LNCaP clone FGC (cell line): ENCODE data around the gene TSC22D3.
A peak's percentile ranks its signal among the peaks of the same experiment; 100 is the strongest.

ENCODE experiments used
- DNase-seq: peaks from one replicate; pipeline ENCODE4 v3.0.0-alpha.2; 2011; ENCODE audit warnings: low read depth
- H3K4me3 ChIP-seq: 2 replicates; pipeline ENCODE4 v1.5.1; 2011; ENCODE audit warnings: mild to moderate bottlenecking, low read depth, low read length, control low read depth
- TF ChIP-seq, protein P1 (sequence below): IDR thresholded peaks from 2 replicates; pipeline ENCODE4 v1.5.1; 2012; ENCODE audit warnings: mild to moderate bottlenecking; ENCODE audit not compliant: control insufficient read depth, insufficient read depth; ENCODE audit errors: extremely low read depth

Gene TSC22D3

DNA sequence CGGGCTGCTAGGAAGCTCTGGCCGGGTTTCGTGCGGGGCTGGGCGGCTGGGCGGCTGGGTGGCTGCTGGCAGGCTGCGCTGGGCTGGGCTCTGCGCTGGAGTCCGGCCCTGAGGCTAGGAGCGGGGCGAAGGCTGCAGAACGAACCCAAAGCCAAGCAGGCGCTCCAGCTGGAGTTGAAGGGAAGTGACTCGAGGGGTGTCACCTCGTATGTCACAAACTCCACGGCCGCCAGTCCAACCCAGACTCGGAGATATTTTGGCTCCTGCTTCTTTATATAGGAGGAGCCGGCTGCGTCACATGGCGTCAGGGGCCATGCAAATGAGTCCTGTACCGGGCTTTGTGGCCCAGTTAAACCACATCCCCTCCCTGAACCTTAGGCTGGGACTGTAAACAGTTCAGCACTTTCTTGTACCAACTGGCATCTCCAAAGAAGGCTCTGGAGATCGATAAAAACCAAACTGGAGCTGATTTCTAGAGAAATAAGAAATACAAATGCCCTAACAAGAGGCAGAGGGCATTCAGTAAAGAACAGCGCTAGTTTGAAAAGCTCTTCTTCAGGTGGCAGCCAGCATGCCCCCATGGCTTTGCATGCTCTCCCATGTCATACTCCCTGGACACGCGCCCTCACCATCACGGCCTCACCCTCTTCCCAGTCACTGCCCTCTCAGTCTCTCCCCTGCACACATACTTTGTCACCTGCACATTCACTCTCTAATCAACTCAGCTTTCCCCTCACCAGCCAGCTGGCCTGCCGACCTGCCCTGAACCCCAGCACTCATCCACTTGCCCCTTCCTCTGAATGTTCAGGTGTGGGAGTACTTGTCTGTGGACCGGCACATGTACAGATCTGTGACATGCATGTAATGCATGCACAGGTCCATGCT lies 58.5 kb downstream of the TSC22D3 start:
- H3K4me3 ChIP-seq: peak overlapping the region; percentile 73
- TF ChIP-seq, protein P1, sequence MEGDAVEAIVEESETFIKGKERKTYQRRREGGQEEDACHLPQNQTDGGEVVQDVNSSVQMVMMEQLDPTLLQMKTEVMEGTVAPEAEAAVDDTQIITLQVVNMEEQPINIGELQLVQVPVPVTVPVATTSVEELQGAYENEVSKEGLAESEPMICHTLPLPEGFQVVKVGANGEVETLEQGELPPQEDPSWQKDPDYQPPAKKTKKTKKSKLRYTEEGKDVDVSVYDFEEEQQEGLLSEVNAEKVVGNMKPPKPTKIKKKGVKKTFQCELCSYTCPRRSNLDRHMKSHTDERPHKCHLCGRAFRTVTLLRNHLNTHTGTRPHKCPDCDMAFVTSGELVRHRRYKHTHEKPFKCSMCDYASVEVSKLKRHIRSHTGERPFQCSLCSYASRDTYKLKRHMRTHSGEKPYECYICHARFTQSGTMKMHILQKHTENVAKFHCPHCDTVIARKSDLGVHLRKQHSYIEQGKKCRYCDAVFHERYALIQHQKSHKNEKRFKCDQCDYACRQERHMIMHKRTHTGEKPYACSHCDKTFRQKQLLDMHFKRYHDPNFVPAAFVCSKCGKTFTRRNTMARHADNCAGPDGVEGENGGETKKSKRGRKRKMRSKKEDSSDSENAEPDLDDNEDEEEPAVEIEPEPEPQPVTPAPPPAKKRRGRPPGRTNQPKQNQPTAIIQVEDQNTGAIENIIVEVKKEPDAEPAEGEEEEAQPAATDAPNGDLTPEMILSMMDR: no peak
- no peak for DNase-seq

DNA sequence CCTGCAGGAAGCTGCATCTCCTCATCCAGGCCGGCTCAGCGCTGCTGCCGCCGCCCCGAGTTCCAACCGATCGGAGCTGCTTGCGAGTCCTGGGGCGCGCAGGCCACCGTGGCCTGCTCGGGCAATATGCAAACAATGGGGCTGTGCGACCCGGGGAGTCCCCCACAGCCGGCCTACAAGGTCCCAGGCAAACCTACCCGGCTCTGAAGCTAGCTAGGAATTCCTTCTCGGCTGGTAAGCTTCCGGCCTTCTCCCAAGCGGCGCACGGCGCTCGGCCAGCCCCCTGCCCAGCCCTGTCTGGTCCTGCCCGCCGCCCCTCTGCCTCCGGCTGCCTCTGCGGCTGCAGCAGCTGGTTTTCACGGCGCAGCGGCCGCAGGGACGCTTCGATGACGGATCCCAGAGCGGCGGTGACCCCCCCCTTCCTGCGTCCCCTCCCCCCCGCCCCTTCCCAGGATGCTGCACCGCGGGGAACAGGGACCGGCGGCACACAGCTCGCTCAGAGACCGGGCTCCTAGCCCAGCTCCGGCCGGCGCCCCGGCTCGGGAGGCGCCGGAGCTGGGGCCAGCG lies 59.4 kb downstream of the TSC22D3 start:
- TF ChIP-seq, protein P1: no peak
- peak overlapping the region; percentile 73 for H3K4me3 ChIP-seq
- no peak for DNase-seq

DNA sequence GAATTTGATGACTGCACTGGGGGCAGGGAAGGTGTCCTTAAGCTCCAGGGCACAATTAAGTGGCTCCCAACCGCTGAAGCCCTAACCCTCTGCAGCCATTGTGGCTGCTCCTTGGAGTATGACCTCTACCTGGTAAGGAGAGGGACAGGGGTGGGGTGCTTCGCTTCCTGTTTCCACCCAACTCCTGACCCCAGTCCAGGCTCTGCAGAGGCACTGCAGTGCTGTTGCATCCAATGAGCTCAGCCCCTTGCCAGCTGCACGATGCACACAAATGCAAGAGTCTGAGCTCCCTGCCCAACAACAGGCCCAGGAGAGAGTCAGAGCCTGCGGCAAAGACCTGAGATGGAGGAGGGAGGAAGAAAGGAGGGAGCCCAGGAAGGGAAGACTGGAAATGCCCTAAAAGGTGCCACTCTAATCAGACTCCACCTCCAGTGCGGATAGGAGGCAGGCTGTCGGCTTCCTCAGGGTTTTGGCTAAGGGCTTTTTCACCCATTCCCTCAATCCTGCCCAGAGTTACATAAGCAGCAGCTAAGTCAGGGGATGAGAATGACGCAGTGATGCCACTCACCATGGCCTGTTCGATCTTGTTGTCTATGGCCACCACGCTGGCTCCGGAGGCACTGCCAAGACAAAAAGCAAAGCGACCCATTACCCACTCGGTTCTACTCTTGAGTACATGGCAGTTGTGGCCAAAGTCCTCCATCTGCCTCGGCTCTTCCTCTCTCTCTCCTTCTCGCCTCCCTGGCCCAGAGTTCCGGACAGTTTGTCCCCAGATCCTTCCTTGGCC lies 60.1 kb downstream of the TSC22D3 start:
- H3K4me3 ChIP-seq: peak overlapping the region; percentile 73
- TF ChIP-seq, protein P1: no peak
- no peak for DNase-seq

DNA sequence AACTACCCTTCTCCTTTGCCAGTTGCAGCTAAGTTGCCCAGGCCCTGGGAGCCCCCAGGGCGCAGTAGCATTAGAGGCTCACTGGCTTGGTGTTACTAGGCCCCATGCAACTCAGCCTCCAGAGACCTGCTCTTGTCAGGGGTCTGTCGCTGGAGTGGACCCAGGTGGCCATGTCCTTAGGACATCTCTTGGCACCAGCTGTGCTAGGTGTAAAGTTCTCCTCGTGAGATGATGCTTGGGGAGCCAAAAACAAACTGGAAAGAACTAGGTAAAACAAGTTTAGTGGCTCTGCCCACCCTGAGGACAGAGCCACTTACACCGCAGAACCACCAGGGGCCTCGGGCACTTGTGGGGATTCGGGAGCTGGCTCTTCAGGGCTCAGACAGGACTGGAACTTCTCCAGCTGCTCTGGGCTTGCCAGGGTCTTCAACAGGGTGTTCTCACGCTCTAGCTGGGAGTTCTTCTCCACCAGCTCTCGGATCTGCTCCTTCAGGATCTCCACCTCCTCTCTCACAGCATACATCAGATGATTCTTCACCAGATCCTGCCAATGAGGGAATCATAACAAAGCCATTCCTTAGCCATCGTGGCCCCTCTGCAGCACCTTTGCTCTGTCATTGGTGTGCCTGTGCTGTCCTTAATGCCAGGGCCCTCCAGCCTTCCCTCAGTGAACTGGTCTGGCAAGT lies 61.2 kb downstream of the TSC22D3 start:
- TF ChIP-seq, protein P1: no peak
- H3K4me3 ChIP-seq: peak overlapping the region; percentile 73; the same call in 1 of the 2 replicates
- no peak for DNase-seq

DNA sequence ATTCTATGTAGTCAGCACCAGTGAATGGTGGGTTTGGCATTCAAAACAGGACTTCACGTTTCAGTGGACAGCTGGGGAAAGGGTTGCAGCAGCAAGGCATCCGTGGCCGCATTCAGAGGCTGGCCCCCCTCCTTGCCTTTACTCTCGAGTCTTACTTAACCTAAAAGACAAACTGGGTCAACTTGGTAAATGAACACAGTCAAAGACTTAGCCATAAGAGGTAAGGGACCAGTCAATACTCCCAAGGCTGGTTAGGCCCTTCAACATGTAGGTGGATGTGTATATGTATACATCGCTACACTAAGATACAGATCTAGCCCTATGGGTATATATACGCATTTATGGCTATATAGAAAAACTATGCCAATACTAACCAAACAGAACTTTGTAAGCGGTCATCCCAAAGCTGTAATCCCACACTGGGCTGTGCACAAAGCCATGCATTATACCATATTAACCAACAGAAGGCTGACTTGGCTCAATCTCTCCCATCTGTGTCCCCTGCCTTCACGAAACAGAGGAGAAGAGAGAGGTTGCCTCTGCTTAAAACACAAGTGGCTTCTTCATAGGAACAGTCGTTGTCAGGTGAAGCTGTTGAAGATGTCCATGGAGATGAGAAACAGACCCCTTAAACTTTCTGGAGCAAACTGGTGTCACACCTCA lies 61.9 kb downstream of the TSC22D3 start:
- no peak for DNase-seq
- no peak overlapping the region for H3K4me3 ChIP-seq
- TF ChIP-seq, protein P1: no peak

DNA sequence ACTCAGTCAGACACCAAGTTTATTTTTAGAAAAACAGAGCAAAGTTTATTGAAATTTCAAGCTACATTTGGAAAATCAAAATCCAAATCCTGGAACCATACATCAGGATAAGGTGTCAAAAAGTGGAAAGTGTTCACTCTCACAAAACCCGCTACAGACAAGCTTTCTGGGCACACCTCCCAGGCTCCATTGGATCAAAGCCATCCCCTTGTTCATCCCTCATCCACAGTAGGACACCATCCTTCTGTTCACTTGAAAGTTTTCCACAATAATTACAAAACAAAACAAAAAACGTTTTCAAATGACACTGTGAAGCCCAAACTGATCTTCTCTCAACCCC lies 62.4 kb downstream of the TSC22D3 start:
- TF ChIP-seq, protein P1: no peak
- no peak for DNase-seq
- no peak overlapping the region for H3K4me3 ChIP-seq
